Lung (tissue), 12 donors: ENCODE data around the gene FAM131C. TPM values are rescaled to one million over a fixed set of nuclear protein-coding genes. Genes with fewer than 3 reads are reported as not detected.
"Not testable (repeated sequence)": the region's sequence is repeated elsewhere in the genome, so short reads cannot be mapped to it uniquely, and the experiment has no call there.

ENCODE experiments used
- ATAC-seq: fragments of 200-7000 bp; cut with Tn5 transposase; one replicate; pipeline ENCODE4 v1.9.1; 2020; ENCODE audit warnings: moderate number of reproducible peaks; ENCODE audit not compliant: insufficient read depth, low FRiP score
- DNase-seq, 3 donors: peaks; one replicate each; pipeline ENCODE4 v3.0.0-alpha.2; 2013 to 2017
- H3K27ac ChIP-seq, 2 donors: one replicate each; pipeline ENCODE4 v1.5.1; 2013; ENCODE audit warnings: mild to moderate bottlenecking in 2 of 2, moderate library complexity in 2 of 2, control low read depth in 1 of 2, inconsistent platforms in 1 of 2, low read depth in 1 of 2, low read length in 1 of 2
- H3K27me3 ChIP-seq, 3 donors: one replicate each; pipeline ENCODE4 v1.5.1; 2013; ENCODE audit warnings: low read length in 2 of 3; ENCODE audit not compliant: control insufficient read depth in 3 of 3, insufficient read depth in 3 of 3
- H3K36me3 ChIP-seq, 4 donors: one replicate each; pipeline ENCODE4 v1.5.1; 2013; ENCODE audit warnings: low read length in 4 of 4, mild to moderate bottlenecking in 1 of 4, moderate library complexity in 1 of 4; ENCODE audit not compliant: control insufficient read depth in 4 of 4, insufficient read depth in 4 of 4
- H3K4me1 ChIP-seq, 5 donors: one replicate each; pipeline ENCODE4 v1.5.1; 2013; ENCODE audit warnings: low read length in 5 of 5, mild to moderate bottlenecking in 2 of 5, moderate library complexity in 1 of 5; ENCODE audit not compliant: control insufficient read depth in 5 of 5, insufficient read depth in 5 of 5
- H3K4me3 ChIP-seq: one replicate; pipeline ENCODE4 v1.5.1; 2013; ENCODE audit warnings: mild to moderate bottlenecking, control low read depth, moderate library complexity
- H3K9ac ChIP-seq, 2 donors: one replicate each; pipeline ENCODE4 v1.5.1; 2013; ENCODE audit warnings: low read length in 2 of 2, control low read depth in 1 of 2; ENCODE audit not compliant: insufficient read depth in 1 of 2
- H3K9me3 ChIP-seq, 4 donors: one replicate each; pipeline ENCODE4 v1.5.1; 2013; ENCODE audit warnings: low read length in 3 of 4, mild to moderate bottlenecking in 1 of 4, moderate library complexity in 1 of 4; ENCODE audit not compliant: control insufficient read depth in 4 of 4, insufficient read depth in 3 of 4
- WGBS, 2 donors: extraction: QIAGEN DNeasy Blood & Tissue Kit; methylation state at CpG; one replicate each; pipeline ENCODE4 v1.1.7; 2013; 5-methylcytosine and 5-hydroxymethylcytosine counted together
- polyA plus RNA-seq, 2 donors: library from polyadenylated mRNA; stranded (reverse); fragments of 200-250 nt; gene quantifications; one replicate each; pipeline ENCODE4 v1.2.1, GENCODE V29; 2013
- total RNA-seq, 2 donors: library from RNA; depleted of rRNA in 1 of 2; stranded (reverse); fragments of >200 nt in 1 of 2; gene quantifications; one replicate each; pipeline ENCODE4 v1.2.1, GENCODE V29; 2014 to 2021
- TF ChIP-seq, protein P1 (sequence below): IDR thresholded peaks from 2 replicates; pipeline ENCODE4 v1.5.1; 2012; ENCODE audit warnings: mild to moderate bottlenecking; ENCODE audit errors: control extremely low read depth, extremely low read depth
- donor health status: control.
- donor health status: control.
- donor health status: Bipolar disorder and iron deficiency.
- donor health status: healthy.
- donor health status: DM: yes; HTN: yes; CAD: no.

FAM131C gene
- total and polyA plus RNA-seq, 4 donors: not detected

DNA sequence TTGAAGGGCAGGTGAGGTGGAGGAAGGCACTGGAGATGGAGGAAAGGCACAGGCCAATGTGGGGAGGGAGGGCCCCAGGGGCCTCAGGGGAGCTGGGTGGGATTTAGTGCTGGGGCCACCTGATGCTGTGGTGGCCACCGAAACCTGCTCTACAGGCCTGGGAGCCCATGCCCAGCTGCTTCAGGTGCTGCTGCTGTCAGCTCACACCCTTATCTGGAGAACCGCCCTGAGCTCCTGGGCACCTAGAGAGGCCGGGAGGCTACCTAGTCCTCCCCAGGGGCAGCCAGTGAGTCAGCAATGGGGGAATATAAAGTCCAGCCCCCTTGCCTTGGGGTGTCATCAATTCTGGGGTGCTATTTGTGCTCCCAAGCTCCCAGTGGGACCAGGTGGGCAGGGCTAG lies 12.2 kb downstream of the FAM131C start:
- Histone ChIP-seq H3K4me1 (peaks cover 0 to 6% (median 1%) of the 10 kb centered on the region in 5 donors), H3K36me3 (no peaks in the 10 kb centered on the region), H3K4me3 (no peak overlapping the region), H3K9ac (no peak overlapping the region), H3K27ac (no peak overlapping the region), H3K27me3 (no peaks in the 10 kb centered on the region), H3K9me3 (no peaks in the 10 kb centered on the region)
- DNase-seq (peak in 1 of 3 donors; percentile 42), ATAC-seq (no peak)
- TF ChIP-seq, protein P1, sequence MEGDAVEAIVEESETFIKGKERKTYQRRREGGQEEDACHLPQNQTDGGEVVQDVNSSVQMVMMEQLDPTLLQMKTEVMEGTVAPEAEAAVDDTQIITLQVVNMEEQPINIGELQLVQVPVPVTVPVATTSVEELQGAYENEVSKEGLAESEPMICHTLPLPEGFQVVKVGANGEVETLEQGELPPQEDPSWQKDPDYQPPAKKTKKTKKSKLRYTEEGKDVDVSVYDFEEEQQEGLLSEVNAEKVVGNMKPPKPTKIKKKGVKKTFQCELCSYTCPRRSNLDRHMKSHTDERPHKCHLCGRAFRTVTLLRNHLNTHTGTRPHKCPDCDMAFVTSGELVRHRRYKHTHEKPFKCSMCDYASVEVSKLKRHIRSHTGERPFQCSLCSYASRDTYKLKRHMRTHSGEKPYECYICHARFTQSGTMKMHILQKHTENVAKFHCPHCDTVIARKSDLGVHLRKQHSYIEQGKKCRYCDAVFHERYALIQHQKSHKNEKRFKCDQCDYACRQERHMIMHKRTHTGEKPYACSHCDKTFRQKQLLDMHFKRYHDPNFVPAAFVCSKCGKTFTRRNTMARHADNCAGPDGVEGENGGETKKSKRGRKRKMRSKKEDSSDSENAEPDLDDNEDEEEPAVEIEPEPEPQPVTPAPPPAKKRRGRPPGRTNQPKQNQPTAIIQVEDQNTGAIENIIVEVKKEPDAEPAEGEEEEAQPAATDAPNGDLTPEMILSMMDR: no peak
- WGBS, 2 donors: 82 to 84% methylated on average over 3 of the region's 3 CpGs

DNA sequence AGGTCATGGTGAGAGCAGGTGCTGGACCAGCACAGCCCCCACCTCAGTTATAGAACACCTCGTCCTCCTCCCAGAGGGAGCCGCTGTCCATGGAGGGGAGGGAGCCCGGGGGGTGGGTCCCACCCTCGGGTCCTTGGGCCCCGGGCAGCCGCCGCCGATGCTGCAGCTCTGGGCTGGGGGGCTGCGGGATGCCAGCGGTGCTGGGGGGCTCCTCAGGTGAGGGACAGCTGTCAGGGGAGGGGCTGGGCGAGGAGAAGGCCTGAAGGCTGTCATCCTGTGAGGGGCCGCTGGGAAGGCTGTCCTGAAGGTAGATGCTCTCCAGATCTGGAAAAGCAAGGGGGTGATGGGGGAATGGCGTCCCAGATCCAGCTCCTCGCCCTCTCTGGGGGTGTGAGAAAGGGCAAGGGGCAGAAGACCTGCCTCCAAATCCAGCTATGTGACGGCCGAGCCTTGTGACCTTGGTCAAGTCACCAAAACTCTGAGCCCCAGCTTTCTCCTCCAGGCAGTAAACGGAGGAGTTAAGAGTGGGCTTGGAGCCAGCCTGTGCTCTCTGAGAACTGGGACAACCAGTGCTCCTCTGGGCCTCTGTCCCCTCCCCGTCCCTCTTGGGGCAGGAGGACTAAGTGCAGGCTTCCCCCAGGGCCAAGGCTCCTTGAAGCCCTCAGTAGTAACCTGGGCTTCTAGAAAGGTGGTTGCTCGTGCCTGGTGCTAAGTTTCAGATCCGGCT lies 14.9 kb downstream of the FAM131C start:
- H3K9me3 ChIP-seq, H3K27ac ChIP-seq, H3K27me3 ChIP-seq, H3K36me3 ChIP-seq, DNase-seq, ATAC-seq, H3K4me1 ChIP-seq, H3K4me3 ChIP-seq, H3K9ac ChIP-seq: not testable (repeated sequence)
- 78 to 81% methylated on average over 16 to 17 of the region's 20 CpGs for WGBS, 2 donors

DNA sequence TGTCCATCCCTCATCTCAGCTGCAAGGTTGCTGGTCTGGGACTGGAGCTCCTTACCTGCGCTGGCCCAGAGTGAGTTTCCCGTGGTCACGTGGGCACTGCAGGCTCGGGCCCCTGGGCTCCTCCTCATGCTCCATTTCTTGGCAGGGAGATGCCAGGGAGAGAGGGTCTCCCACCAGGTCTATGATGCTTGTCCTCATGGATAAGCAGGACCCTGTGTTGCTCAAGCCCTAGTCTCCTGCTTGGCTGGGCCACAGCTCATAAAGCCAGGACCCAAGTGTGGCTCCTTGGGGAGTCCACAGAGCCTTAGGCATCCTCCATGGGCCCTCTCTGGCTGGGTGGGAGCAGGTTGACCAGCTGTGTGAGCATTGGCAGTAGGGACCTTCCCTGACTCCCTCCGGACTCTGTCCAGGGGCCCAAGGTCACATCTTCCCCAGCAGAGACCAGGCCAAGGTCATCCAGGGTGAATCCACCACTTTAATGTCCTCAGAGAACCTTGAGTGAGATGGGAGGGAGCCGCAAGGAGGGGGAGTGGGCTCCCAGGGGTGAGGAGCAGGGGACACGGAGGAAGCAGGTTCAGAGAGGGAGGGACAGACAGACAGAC lies 16.0 kb downstream of the FAM131C start:
- not testable (repeated sequence) for H3K9ac ChIP-seq, H3K27me3 ChIP-seq, ATAC-seq, H3K36me3 ChIP-seq, H3K9me3 ChIP-seq, H3K4me3 ChIP-seq, H3K27ac ChIP-seq, H3K4me1 ChIP-seq, DNase-seq
- 75 to 78% methylated on average over 6 to 7 of the region's 7 CpGs for WGBS, 2 donors

DNA sequence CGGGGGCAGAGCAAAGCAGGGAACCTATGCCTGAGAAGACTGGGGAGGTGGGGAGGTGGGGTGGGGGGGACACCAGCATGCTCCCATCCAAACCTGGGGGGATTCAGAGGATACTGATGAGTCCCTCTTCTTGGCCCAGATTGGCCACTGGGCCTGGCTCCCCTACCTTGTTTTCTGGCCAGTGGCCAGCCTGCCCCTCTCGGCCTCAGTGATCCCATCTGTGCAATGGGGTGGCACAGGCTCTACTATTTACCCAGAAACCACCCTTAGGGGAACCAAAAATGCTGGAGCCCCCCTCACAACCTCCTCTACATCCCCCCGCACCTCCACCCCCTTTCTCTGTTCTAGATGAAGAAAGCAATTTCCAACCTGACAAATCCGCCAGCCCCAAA lies 16.9 kb downstream of the FAM131C start:
- not testable (repeated sequence) for H3K27ac ChIP-seq, H3K9me3 ChIP-seq, H3K4me1 ChIP-seq, H3K4me3 ChIP-seq, H3K9ac ChIP-seq, ATAC-seq, DNase-seq, H3K27me3 ChIP-seq, H3K36me3 ChIP-seq
- 71 to 78% methylated on average over 3 of the region's 4 CpGs for WGBS, 2 donors
